Stimulated activated CD8-positive, alpha-beta memory T cell treated with anti-CD3 and anti-CD28 coated beads, Interleukin-7, amount 100 ng/mL, for 48 hours (primary cell): Measurements from ENCODE around the gene SECISBP2L.
"Not testable (repeated sequence)": the region's sequence is repeated elsewhere in the genome, so short reads cannot be mapped to it uniquely, and the experiment has no call there.

Experiments
- DNase-seq, 2 donors: peaks; one replicate each; pipeline ENCODE4 v3.0.0-alpha.2; 2020; ENCODE audit warnings: low read depth in 1 of 2; ENCODE audit errors: extremely low read depth in 1 of 2

SECISBP2L gene

DNA sequence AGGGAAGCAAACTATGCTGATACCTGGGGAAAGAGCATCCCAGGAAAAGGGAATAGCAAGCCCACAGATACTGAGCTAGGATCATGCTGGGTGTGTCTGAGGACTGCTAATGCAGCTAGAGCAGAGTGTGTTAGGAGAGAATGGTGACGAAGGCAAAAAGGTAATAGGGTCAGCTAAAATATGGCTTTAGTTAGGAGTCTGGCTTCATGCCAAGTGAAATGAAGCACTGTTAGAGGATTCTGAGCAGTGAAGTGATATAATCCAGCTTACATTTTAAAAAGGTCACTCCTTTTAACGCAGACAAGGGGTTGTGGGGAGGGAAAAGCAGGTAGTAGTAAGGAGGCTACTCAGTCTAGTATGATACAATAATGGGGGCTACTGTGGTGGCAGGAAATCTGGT, 30.4 kb downstream of the SECISBP2L start:
- DNase-seq = no peak

DNA sequence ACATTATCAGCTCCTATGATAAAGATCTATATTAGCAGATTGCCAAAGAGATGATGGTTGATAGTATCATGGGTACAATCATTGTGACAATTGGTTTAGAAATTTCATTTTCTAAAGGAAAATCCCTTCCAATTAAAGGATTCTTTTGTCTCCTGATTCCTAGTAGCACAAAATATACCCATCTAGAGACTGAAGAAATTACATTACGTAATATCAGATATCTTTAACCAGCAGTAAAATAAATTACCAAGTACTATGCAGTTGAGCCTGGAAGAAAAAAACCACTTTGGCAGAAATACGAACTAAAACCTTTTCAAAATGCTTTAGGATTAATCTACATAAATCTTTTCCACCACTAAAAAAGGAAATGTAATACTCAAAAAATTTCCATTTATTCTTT, 46.9 kb downstream of the SECISBP2L start:
- no peak for DNase-seq

DNA sequence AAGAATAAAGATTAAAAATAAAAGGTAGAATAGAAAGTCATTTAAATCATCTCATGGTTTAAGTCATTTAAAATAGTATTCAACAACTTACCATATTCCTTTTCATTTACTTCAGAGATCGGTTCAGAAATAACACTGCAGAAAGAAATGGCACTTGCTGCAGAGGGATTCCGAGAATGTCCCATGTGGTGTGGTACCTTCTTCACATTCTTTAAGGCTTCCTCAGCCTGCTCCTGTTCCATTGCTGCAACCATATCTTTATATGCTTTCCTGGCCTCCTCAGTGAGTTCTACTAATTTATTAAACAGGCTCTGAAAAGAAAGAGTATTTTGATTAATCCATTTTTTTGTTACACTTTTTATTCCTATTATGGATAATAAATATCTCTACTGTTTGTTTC, 50.0 kb downstream of the SECISBP2L start:
- DNase-seq = no peak

DNA sequence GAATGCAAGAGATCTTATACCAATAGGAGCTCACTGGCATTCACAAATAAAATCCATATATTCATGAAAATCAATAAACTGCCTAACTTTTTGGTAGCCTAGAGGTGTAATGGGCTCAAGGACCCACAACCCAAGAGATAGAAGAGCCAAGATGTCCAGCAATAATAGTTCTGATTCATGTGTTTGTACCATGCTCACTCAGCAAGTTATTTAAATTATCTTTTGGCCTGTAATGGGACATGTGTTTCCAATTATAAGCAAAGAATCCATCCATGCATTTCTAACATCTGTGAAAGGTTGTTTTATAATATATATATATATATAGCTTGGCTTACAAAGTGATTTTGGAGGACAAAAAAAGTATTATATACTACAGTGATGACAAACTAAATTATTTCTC, 52.9 kb downstream of the SECISBP2L start:
- DNase-seq = no peak

DNA sequence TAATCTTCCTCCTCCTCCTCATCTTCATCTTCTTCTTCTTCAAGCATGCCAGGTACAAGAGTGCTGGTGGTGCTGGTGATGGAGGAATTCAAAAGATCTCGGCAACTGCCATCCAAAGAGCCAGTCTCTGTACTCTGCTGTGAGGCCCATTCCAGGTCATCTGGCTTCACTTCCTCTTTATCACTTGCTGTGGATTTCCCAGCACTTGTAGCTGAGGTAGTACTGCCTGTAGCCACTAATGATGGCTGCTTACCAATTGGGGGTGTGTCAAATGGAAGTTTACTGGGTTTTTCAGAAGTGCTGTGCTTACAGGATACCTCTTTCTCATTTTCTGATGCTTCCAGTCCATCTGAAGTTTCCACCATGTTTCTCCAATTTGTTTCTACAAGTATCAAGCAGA, 53.7 kb downstream of the SECISBP2L start:
- no peak for DNase-seq

DNA sequence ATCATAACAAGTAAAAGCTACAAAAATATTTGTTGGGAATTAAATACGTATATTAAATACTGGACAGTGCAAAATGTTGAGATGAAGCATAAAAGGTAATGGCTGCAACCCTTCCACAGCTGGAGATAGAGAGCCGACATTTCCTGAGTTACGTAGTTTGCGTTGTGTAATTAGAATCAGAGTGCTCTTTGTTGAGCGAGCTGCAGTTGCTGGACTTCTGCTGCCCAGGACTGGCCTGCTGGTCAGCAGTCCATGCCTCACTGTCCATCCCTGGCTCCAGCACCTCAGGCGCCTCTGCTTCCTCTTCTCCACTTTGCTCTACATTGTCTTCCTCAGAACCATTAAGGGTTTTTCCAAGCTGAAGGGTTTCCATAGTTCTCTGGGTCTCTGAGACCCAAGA, 54.1 kb downstream of the SECISBP2L start:
- DNase-seq = no peak

DNA sequence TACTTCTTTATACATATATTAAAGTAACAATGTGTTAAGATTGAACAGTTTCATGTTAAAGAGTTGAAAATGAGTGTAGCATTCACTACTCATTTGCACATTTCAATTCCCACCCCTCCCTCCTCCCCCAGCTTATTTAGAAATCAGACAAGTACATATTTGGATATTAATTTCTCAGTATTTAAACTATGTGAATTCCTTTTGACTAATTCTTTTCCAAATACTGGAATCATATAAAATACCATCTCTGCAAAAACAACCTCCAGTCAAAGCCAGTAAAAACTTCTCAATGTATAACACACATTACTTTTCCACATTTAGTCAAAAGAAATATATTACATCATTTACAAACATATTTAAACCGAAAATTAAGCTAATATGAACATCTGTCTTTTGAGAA, 57.1 kb downstream of the SECISBP2L start:
- DNase-seq = no peak

DNA sequence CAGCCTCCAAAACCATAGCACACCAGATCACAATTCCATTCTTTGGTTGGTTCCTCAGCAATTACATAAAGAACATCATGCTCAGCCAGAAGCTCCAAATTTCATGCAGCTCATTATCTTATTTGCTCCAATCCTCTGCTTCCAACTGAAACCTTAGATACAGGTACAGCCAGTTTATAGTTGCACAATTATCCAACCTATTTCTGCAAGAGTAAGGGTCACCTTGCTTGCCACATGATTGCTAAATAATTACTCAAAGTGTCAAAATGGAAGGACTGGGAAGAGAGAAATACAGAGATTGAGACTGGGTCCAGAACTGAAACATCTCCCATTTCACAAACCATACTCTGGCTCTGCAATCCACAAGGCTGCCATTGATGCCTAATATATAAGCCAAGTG, 59.1 kb downstream of the SECISBP2L start:
- DNase-seq = no peak

DNA sequence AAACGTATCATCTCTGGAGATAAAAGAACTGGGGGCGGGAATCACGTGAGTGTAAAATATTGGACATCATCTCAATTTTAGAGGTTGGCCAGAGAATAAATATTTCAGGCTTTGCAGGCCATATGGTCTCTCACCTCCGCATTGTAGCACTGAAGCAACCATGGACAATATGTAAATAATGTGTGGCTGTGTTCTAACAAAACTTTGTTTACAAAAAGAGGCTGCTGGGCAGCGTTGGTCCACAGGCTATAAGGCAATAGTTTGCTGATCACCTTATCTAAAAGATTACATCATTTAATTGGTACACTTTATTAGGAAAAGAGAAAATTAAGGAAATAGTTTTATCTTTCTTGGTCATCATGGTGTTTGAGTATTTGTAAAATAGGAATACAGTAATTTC, 60.0 kb downstream of the SECISBP2L start:
- DNase-seq = no peak

DNA sequence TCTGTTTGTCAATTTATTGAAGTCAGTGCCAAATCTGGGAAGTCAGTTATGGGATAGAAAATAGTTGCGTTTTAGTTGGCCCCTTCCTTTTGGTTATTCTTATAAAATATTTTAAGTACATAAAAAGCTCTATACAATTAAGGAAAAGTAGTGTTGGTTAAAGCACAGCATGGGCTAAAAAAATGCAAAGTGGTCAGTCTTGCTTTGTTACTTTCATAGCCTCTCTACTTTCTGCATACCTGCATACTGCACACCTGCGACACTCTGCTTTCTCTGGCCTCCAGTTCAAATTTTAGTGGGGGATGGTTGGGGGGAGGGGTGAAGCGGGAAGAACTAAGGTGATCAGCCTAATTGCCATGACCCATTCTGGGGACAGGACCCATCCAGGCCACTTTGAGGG, 60.7 kb downstream of the SECISBP2L start:
- no peak for DNase-seq

DNA sequence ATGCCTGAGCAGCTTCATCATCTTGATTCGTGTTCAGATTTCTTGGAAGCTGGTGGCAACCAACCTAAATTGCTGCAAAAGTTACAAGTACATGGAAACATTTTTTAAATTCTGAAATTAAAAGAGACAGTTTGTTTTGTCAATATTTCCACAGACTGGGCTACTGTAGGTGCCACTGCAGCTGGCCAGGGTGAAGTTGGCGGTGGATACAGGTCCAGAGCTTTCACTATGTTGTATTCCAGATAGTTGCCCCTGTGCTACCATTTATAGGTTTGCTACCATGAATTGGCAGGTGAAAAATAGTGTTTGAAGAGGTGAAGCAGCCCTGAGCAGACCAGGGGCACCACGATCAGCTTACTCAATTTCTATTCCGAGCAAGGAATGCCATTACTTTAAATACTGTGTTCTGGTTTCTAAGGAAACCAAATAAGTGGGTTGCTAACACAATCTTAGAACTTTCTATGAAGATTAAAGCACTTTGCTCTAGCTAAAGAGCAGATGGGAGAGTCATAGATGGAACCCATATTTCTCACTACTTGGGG, 61.4 kb downstream of the SECISBP2L start:
- no peak for DNase-seq

DNA sequence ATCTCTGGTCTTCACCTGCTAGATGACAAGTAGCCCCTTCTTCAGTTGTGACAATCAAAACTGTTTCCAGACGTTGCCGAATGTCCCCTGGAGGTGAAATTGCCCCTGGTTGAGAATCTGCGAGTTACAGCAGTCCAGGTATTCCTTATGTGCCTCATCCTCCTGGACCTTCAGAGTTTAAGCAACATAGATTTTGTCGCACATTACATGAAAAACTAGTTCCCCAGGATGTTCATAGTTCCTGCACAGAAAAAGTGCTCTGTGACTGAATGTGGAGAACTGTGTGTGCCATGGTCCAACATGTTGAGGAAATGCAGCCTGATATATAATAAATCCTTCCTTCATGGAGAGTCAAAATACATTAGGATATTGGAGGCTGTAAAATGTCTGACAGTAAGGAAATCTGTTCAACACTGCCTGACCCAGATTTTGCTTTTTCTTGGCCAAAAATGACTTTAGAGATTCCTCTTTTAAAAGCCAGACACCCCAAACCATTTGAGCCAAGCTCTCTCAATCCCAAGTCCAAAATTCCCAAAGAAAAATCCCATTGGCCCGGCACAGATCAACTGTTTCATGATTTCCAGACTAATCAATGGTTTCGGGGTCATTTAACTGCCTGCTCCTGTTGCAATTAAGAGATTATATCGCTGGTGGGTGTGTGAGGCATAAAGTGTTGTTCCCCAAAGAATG, 62.1 kb downstream of the SECISBP2L start:
- DNase-seq = no peak

DNA sequence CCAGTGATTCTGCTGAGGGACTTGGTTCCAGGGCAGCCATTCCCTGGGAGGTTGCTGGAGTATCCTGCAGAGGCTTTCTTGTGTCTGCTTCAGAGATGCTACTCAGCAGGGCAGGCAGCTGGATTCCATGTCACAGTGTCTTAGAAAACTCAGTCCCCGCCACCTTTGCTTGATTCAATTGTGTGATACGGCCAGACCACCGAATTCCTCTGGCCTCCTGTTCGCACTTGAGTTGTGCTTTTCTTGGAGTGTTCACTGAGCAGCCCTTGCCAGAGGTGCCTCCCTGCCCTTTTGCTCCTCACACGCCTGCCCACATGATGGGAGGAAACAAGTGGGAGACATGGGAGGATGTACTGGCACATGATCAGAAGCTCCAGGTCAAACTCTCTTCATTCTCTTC, 62.9 kb downstream of the SECISBP2L start:
- no peak for DNase-seq

DNA sequence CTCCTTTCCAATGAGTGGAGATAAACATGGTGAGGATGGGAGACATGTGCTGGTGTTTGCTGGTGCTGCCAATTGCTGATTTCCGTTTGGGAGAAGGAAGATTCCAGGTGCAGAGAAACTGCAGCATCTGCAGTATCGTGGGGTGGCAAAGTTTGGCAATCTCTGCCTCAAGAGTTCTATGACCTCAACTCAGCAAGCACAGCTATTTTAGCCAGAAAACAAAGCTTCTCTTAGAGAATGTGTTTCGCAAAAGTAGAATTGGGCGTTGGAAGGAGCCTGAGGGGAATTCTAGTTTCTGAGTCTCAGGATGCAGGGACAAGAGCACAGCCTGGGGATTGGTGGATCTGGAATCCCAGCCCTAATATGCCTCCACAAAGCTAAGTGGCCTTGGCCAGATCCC, 64.3 kb downstream of the SECISBP2L start:
- DNase-seq = no peak

DNA sequence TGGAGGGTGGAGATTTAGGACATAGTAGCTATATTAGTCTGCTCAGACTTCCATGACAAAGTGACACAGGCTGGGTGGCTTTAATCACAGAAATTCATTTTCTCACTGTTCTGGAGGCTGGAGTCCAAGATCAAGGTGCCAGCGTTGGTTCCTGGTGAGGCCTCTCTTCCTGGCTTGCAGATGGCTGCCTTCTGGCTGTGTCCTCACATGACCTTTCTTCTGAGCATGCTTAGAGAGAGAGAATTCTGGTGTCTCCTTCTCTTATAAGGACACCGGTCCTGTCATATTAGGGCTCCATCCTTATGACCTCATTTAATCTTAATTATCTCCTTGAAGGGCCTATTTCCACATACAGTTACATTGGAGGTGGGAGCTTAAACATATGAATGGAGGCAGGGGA, 67.6 kb downstream of the SECISBP2L start:
- no peak for DNase-seq

DNA sequence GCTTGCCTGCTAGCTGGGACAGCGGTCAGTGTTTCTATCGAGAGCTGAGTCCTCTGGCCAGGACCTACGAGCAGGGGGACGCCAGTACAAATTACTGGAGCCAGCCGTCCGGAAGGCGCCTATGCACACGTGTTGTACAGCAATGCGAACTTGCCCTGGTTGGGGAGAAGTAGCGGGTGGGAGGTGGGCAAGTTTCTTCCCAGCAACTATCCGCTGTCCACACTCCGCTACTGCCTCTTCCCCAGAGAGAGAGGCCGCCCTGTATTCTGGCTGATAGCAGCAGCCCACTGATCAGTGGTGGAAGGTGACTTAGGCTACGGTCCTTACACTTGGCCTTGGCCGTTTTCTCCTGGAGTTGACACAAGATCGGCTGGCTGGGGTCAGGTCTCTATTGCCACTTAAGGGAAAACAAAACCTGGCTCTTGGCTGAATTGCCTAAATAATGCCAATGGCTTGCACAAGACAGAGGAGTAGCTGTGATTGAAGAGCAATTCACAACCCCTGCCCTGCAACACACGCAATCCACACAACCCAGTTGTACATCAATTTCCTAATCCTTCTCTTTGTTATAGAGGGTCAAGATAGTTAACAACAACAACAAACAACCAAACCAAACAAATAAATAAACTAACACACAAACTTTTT, 69.7 kb downstream of the SECISBP2L start:
- no peak for DNase-seq

DNA sequence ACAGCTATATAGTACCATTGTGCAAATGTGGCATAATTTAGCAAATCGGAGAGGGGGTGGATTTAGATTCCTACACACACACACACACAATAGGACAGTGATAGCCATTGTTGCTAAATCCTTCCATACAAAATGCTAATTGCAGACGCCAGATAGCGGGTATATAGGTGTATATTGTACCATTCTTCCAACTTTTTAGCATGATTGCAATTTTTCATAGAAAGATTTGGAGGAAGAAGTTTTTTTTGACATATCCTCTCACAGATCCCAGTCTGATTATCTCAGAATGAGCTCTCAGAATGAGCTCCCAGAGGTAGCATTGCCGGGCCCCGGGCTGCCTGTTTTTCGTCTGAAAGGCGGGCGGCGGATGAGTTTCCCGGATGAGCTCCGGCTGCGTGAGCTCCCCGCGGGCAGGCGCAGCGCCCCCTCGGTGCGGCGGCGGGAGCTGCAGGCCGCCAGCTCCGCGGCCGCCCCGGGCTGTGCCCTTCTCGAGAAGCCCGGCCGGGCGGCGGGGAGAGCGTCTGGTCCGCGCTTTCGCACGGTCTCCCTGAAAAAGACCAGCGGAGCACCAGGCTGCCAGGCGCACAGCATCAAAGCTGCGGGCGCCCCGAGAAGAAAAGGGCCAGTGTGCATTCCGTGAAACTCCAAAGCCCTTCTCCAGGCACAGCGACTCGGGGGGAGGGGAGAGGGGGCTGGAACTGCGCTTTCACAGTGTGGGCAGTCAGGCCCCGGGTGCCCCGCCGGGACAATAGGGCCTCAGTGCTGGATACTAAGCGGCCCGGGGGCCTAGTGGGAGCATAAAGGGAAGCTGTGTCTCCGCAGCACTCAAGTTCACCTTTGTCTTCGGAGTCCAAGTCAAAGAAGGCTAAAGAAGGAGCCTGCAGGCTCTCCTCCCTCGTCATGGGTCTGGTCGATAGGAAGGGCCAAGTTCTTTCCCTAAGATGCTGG, 70.5 kb downstream of the SECISBP2L start:
- DNase-seq = peak; percentile 62 to 63

DNA sequence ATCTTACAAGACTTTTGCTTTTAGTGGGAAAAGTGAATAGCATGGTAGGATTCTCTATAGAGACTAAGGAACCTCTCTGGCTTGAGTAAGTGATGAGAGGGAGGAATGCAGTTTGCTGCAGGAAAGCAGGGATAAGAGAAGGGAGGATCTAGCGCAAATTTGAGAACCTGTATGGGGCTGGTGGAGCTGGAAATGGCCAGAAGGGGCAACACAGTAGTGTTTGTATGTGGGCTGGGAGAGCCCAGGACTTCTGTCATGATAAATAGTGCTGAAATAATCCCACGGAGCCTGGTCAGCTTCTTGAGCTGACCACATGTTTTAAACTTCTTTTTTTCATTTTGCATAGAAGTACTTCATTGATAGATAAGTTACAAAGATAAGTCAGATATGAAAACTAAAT, 71.4 kb downstream of the SECISBP2L start:
- DNase-seq = no peak

DNA sequence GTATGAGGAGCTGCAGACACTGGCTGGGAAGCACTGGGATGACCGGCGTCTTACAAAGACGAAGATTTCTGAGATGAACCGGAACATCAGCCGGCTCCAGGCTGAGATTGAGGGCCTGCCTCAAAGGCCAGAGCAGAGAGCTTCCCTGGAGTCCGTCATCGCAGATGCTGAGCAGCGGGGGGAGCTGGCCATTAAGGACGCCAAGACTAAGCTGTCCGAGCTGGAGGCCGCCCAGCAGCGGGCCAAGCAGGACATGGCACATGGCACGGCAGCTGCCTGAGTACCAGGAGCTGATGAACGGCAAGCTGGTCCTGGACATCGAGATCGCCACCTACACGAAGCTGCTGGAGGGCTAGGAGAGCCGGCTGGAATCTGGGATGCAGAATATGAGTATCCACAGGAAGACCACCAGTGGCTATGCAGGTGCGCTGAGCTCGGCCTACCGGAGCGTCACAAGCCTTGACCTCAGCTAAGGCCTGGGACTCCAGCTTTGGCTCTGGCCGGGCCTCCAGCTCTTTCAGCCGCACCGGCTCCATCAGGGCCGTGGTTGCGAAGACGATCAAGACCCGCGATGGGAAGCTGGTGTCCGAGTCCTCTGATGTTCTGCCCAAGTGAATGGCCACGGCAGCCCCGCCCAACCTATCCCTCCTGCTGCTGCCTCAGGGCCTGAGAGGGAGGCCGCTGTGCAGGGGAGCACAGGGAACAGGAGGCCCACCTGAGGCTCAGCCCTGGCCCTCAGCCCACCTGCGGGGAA, 73.3 kb downstream of the SECISBP2L start:
- no peak for DNase-seq

DNA sequence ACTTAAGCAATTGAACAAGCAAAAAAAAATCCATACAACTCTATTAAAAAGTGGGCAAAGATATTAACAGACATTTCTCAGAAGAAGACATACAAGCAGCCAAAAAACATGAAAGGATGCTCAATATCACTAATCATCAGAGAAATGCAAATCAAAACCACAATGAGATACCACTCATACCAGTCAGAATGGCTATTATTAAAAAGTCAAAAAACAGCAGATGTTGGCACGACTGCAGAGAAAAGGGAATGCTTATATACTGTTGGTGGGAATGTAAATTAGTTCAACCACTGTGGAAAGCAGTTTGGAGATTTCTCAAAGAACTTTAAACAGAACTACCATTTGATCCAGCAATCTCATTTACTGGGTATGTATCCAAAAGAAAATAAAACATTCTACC, 75.3 kb downstream of the SECISBP2L start:
- not testable (repeated sequence) for DNase-seq

DNA sequence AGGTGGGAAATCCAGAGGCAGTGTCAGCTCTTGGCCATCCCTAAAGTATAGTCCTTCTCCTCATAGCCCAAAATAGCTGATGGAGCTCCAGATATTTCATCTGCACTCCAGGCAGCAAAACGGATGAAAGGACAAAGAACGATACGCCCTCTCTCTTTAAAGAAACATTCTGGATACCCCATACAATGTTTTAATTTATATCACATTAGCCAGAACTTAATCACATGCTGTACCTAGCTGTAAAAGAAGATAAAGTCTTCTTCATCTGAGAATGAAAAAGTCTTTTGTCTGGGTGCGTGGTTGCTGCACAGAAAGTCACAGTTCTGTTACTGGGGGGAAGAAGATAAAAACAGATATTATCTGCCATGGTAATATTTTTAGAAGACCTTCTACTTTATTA, 78.2 kb downstream of the SECISBP2L start:
- no peak for DNase-seq
